Uterus (tissue), 4 donors: Measurements from ENCODE around the gene GALNT14. TPM values are rescaled to one million over a fixed set of nuclear protein-coding genes. Genes with fewer than 3 reads are reported as not detected.

ENCODE experiments used
- DNase-seq, 2 donors: peaks; one replicate each; pipeline ENCODE4 v3.0.0-alpha.2; 2019 to 2020
- H3K27ac ChIP-seq, 2 donors: fragments of 200-600 bp; sonication (generic); 1 replicate in 1 of 2; 2 replicates in 1 of 2; pipeline ENCODE4 v1.5.1; 2016 to 2018
- H3K27me3 ChIP-seq, 2 donors: fragments of 200-600 bp; sonication (generic); one replicate each; pipeline ENCODE4 v1.5.1; 2018 to 2019; ENCODE audit warnings: control low read depth in 1 of 2
- H3K36me3 ChIP-seq, 2 donors: fragments of 200-600 bp; sonication (generic); one replicate each; pipeline ENCODE4 v1.5.1; 2019; ENCODE audit warnings: control low read depth in 1 of 2
- H3K4me1 ChIP-seq, 2 donors: fragments of 200-600 bp; sonication (generic); one replicate each; pipeline ENCODE4 v1.5.1; 2018 to 2019; ENCODE audit warnings: control low read depth in 1 of 2
- H3K4me3 ChIP-seq, 2 donors: fragments of 200-600 bp; sonication (generic); 1 replicate in 1 of 2; 2 replicates in 1 of 2; pipeline ENCODE4 v1.5.1; 2018 to 2019; ENCODE audit warnings: mild to moderate bottlenecking in 1 of 2
- H3K9me3 ChIP-seq, 2 donors: fragments of 200-600 bp; sonication (generic); one replicate each; pipeline ENCODE4 v1.5.1; 2019; ENCODE audit warnings: control low read depth in 1 of 2
- POLR2A ChIP-seq, 2 donors: fragments of 450-650 bp; IDR thresholded peaks; one replicate each; pipeline ENCODE4 v1.6.1; 2016; ENCODE audit warnings: antibody characterized with exemption in 2 of 2, mild to moderate bottlenecking in 1 of 2, moderate library complexity in 1 of 2
- intact Hi-C: fragments of 100-400 bp; cut with DNase I; formaldehyde crosslinking; loops from one replicate; pipeline ENCODE4 v1.15.1; 2023; ENCODE audit warnings: low total_unique reads
- total RNA-seq, 4 donors: library from RNA; depleted of rRNA in 3 of 4; stranded (reverse); fragments of >200 nt in 3 of 4; gene quantifications; one replicate each; pipeline versions ENCODE4 v1.1.0 to v1.2.4, GENCODE V29; 2014 to 2023
- TF ChIP-seq, protein P1 (sequence below), 4 experiments: fragments of 200-600 bp in 2 of 4; fragments of 450-650 bp in 2 of 4; sonication (generic) in 2 of 4; IDR thresholded peaks; one replicate each; pipeline ENCODE4 v1.5.1; 2016 to 2019; ENCODE audit warnings: antibody characterized with exemption in 4 of 4, mild to moderate bottlenecking in 2 of 4, moderate library complexity in 1 of 4
- donor health status: DM: yes; HTN: yes; CAD: no.

Gene GALNT14
- total RNA-seq, 4 donors from 2014 or later = 0.58 to 4.0 TPM; not detected in 2

DNA sequence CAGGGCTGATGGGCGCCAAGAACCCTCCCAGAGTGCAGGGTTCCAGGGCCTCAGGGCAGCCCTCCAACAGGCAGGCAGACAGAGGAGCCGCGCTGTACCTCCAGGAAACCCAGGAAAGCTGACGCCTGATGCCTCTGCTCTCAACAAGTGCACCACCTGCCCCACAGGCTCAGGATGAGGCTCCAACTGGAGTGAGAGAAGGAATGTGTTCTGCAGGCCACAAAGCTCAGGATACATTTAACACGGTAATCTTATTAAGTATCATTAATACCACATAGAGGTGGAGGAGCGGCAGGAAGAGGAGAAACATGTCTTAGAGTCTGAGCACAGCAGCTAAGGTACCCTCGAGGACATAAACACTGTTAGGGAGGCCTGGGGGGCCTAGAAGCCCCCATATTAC is 175.1 kb downstream of the GALNT14 start:
- Histone ChIP-seq H3K27ac (no peak overlapping the region), H3K9me3 (no peaks in the 10 kb centered on the region), H3K36me3 (no peaks in the 10 kb centered on the region), H3K4me1 (no peaks in the 10 kb centered on the region), H3K27me3 (no peaks in the 10 kb centered on the region), H3K4me3 (no peak overlapping the region)
- TF ChIP-seq, protein P1, sequence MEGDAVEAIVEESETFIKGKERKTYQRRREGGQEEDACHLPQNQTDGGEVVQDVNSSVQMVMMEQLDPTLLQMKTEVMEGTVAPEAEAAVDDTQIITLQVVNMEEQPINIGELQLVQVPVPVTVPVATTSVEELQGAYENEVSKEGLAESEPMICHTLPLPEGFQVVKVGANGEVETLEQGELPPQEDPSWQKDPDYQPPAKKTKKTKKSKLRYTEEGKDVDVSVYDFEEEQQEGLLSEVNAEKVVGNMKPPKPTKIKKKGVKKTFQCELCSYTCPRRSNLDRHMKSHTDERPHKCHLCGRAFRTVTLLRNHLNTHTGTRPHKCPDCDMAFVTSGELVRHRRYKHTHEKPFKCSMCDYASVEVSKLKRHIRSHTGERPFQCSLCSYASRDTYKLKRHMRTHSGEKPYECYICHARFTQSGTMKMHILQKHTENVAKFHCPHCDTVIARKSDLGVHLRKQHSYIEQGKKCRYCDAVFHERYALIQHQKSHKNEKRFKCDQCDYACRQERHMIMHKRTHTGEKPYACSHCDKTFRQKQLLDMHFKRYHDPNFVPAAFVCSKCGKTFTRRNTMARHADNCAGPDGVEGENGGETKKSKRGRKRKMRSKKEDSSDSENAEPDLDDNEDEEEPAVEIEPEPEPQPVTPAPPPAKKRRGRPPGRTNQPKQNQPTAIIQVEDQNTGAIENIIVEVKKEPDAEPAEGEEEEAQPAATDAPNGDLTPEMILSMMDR (IDR thresholded peaks at IDR 0.05) = no peak
- no peak for TF ChIP-seq POLR2A (IDR thresholded peaks at IDR 0.05)
- DNase-seq = no peak
- intact Hi-C loops = no loop called here

DNA sequence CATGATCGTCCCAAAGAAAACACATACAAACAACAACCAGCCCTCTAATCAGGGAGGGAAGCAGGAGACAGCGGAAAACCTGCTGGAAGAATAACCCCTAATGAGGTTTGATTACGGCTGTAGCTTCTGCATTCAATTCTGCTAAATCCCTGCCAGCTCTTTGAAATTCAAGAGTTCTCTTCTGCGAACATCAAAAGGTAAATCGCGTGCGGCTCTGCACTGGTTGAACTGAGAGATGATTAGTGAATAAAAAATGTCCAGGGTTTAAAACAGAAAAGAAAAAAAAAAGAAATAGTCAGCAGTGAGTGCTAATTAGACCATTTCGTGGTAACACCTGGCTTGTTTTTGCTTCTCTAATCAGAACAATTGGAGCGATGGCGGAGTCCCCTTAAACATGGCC is 178.0 kb downstream of the GALNT14 start:
- H3K27ac ChIP-seq = no peak overlapping the region
- H3K4me1 ChIP-seq = no peaks in the 10 kb centered on the region
- intact Hi-C loops = no loop called here
- TF ChIP-seq POLR2A (IDR thresholded peaks at IDR 0.05) = no peak
- TF ChIP-seq, protein P1 (IDR thresholded peaks at IDR 0.05) = no peak
- no peak for DNase-seq
- H3K27me3 ChIP-seq = no peaks in the 10 kb centered on the region
- H3K9me3 ChIP-seq = no peaks in the 10 kb centered on the region
- H3K36me3 ChIP-seq = no peaks in the 10 kb centered on the region
- no peak overlapping the region for H3K4me3 ChIP-seq

DNA sequence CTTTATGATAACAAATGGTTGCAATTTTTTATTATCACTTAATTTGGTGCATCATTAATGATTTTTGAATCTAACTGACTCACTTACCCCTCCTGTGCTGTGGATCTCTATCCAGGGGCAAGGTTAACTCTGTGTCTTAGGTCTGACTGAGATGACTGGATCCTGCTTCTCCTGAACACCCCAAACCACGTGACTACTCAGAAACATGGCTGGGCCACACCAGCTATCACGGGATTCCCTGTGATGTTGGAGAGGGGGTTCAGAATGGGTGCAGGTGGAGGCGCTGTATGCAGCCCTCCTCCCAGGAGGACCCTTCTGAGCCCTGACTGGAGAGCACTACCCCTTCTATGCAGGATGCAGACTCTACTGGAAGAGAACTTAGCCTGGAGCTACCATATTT is 178.6 kb downstream of the GALNT14 start:
- Histone ChIP-seq H3K4me1 (no peaks in the 10 kb centered on the region), H3K4me3 (no peak overlapping the region), H3K9me3 (no peaks in the 10 kb centered on the region), H3K36me3 (no peaks in the 10 kb centered on the region), H3K27ac (no peak overlapping the region), H3K27me3 (no peaks in the 10 kb centered on the region)
- DNase-seq = no peak
- TF ChIP-seq, protein P1 (IDR thresholded peaks at IDR 0.05) = no peak
- no peak for TF ChIP-seq POLR2A (IDR thresholded peaks at IDR 0.05)
- intact Hi-C loops = no loop called here

DNA sequence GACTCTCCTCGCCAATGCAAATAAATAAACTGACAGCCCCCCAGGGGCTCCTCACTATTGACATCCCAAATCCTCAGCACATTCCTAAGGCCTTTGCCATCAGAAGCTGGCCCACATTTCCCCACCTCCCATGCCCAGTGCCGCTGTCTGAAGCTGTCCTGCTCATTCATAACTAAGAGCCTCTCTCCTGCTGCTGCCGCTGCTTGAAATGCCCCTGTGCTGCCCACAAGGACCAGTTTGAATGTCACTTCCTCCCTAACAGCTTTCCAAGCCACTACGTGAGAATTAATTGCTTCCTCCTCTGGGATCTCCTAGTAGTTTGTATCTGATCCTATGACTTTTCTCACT is 179.3 kb downstream of the GALNT14 start:
- Histone ChIP-seq H3K9me3 (no peaks in the 10 kb centered on the region), H3K4me1 (no peaks in the 10 kb centered on the region)

DNA sequence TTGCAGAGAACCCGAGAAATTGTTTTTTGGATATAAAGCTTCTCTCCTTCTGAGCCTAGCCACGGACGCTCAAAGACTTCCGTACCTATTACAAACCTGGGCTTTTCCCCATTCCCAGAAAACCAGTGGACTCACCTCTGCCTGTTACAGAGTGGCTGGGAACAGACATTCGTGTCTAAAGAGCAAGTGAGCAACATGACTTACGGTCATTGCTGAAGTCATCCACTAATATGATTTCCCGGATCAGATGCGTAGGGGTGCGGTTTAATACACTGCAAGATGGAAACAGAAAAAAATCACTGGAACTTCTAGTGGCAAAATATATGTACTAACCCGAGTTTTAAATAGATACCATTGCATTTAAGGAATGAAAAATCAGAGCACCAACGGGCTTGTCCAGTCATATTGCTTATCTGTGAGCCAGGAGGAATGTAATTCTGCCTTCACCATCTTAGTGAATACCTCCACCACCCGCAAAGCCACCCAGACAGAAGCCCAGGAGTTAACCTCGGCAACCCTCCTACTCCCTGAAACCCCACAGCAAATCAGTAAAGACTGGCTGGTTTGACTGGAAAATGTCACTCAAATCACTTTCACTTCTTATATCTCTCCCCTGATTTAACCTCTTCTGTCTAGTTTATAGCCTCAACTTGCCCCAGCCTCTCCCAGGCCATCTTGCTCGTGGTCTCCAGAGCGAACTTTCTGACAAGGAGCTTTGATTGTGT is 179.9 kb downstream of the GALNT14 start:
- no peak overlapping the region for H3K4me3 ChIP-seq
- H3K36me3 ChIP-seq = no peaks in the 10 kb centered on the region
- intact Hi-C loops = no loop called here
- H3K9me3 ChIP-seq = no peaks in the 10 kb centered on the region
- H3K27me3 ChIP-seq = no peaks in the 10 kb centered on the region
- no peaks in the 10 kb centered on the region for H3K4me1 ChIP-seq
- H3K27ac ChIP-seq = no peak overlapping the region
- no peak for TF ChIP-seq POLR2A (IDR thresholded peaks at IDR 0.05)
- TF ChIP-seq, protein P1 (IDR thresholded peaks at IDR 0.05) = no peak
- DNase-seq = no peak

More for the DNA sequence above, 179.3 kb downstream of the GALNT14 start:
- Histone ChIP-seq H3K27ac (no peak overlapping the region), H3K4me3 (no peak overlapping the region), H3K36me3 (no peaks in the 10 kb centered on the region), H3K27me3 (no peaks in the 10 kb centered on the region)
- DNase-seq = no peak
- TF ChIP-seq, protein P1 (IDR thresholded peaks at IDR 0.05) = no peak
- TF ChIP-seq POLR2A (IDR thresholded peaks at IDR 0.05) = no peak
- intact Hi-C loops = no loop called here
